Kidney epithelial cell (primary cell): ENCODE results near the gene PTCD2. TPM values are rescaled to one million over a fixed set of nuclear protein-coding genes. Genes with fewer than 3 reads are reported as not detected.

Experiments used
- DNase-seq: peaks from one replicate; pipeline ENCODE4 v3.0.0-alpha.2; 2010; ENCODE audit warnings: low read depth
- H3K27me3 ChIP-seq: 2 replicates; pipeline ENCODE4 v1.6.0; 2011; ENCODE audit warnings: low read length; ENCODE audit not compliant: control insufficient read depth, insufficient read depth
- H3K36me3 ChIP-seq: 2 replicates; pipeline ENCODE4 v1.5.1; 2011; ENCODE audit warnings: low read length; ENCODE audit not compliant: control insufficient read depth, insufficient read depth
- H3K4me3 ChIP-seq: 2 replicates; pipeline ENCODE4 v1.5.1; 2011; ENCODE audit warnings: low read depth, mild to moderate bottlenecking, control low read depth, low read length
- CTCF ChIP-seq: IDR thresholded peaks from 2 replicates; pipeline ENCODE4 v1.5.1; 2011; ENCODE audit warnings: mild to moderate bottlenecking, moderate library complexity, low read length, control low read depth, inconsistent platforms; ENCODE audit not compliant: insufficient read depth, poor library complexity, severe bottlenecking
- total RNA-seq: library from RNA; depleted of rRNA; stranded (reverse); fragments of >200 nt; gene quantifications from 2 replicates; pipeline ENCODE4 v1.2.3, GENCODE V29; 2015

Gene PTCD2
- total RNA-seq, 1 donor from 2014 or later, result 11.7 TPM

GRCh38 chr5:72325566-72326305 lies 5.6 kb downstream of the PTCD2 start:
- no peak overlapping the region for H3K4me3 ChIP-seq
- no peak for TF ChIP-seq CTCF
- DNase-seq, result no peak
- H3K27me3 ChIP-seq, result no peaks in the 10 kb centered on the region
- H3K36me3 ChIP-seq, result peaks cover 2% of the 10 kb centered on the region

GRCh38 chr5:72326306-72326649 lies 6.1 kb downstream of the PTCD2 start:
- Histone ChIP-seq H3K4me3 (no peak overlapping the region), H3K36me3 (peaks cover 2% of the 10 kb centered on the region), H3K27me3 (no peaks in the 10 kb centered on the region)
- no peak for DNase-seq
- TF ChIP-seq CTCF, result no peak

- Histone ChIP-seq H3K27me3 (no peaks in the 10 kb centered on the region), H3K36me3 (peaks cover 2% of the 10 kb centered on the region), H3K4me3 (no peak overlapping the region)
- TF ChIP-seq CTCF, result peak; percentile 2
- no peak for DNase-seq
Observed at GRCh38 chr5:72328172-72328571, 8.0 kb downstream of the PTCD2 start.

- Histone ChIP-seq H3K4me3 (no peak overlapping the region), H3K36me3 (peaks cover 2% of the 10 kb centered on the region), H3K27me3 (no peaks in the 10 kb centered on the region)
- DNase-seq, result no peak
- no peak for TF ChIP-seq CTCF
Observed at GRCh38 chr5:72330712-72331111, 10.5 kb downstream of the PTCD2 start.

GRCh38 chr5:72337159-72337558 lies 17.0 kb downstream of the PTCD2 start:
- Histone ChIP-seq H3K4me3 (no peak overlapping the region), H3K27me3 (no peaks in the 10 kb centered on the region), H3K36me3 (peaks cover 1% of the 10 kb centered on the region)
- no peak for TF ChIP-seq CTCF
- DNase-seq, result no peak

- TF ChIP-seq CTCF, result no peak
- Histone ChIP-seq H3K27me3 (no peaks in the 10 kb centered on the region), H3K36me3 (peaks cover 1% of the 10 kb centered on the region), H3K4me3 (no peak overlapping the region)
- no peak for DNase-seq
Observed at GRCh38 chr5:72338689-72339209, 18.6 kb downstream of the PTCD2 start.
